Neural cell (in vitro differentiated cells): ENCODE results near the gene POU6F2. TPM values are rescaled to one million over a fixed set of nuclear protein-coding genes. Genes with fewer than 3 reads are reported as not detected.

Experiments used
- H2AFZ ChIP-seq: fragments of 200-600, 300-800 bp; sonication (generic), shearing (Covaris generic); 2 replicates; pipeline ENCODE4 v1.6.0; 2014; ENCODE audit warnings: low read depth, mild to moderate bottlenecking, antibody characterized with exemption, low read length, moderate library complexity
- H3F3A ChIP-seq: fragments of 200-600 bp; shearing (Covaris generic); 2 replicates; pipeline ENCODE4 v1.6.1; 2016; ENCODE audit warnings: mild to moderate bottlenecking, moderate library complexity, mixed read lengths, antibody characterized with exemption, low read length; ENCODE audit not compliant: insufficient read depth, poor library complexity, severe bottlenecking
- H3K27ac ChIP-seq: fragments of 200-600, 300-800 bp; sonication (generic), shearing (Covaris generic); 2 replicates; pipeline ENCODE4 v1.5.1; 2014; ENCODE audit warnings: mild to moderate bottlenecking, low read length, moderate library complexity
- H3K27me3 ChIP-seq: fragments of 300-800, 200-600 bp; sonication (generic), shearing (Covaris generic); 2 replicates; pipeline ENCODE4 v1.6.0; 2014; ENCODE audit warnings: mild to moderate bottlenecking, low read depth, low read length, moderate library complexity; ENCODE audit not compliant: insufficient read depth
- H3K36me3 ChIP-seq: fragments of 300-800, 200-600 bp; sonication (generic), shearing (Covaris generic); 2 replicates; pipeline ENCODE4 v1.5.1; 2014; ENCODE audit warnings: mild to moderate bottlenecking, antibody characterized with exemption, low read length, moderate library complexity; ENCODE audit not compliant: insufficient read depth
- H3K4me2 ChIP-seq: fragments of 300-800, 200-600 bp; sonication (generic), shearing (Covaris generic); 2 replicates; pipeline ENCODE4 v1.6.0; 2014; ENCODE audit warnings: mild to moderate bottlenecking, low read length
- H3K4me3 ChIP-seq: fragments of 300-800, 200-600 bp; sonication (generic), shearing (Covaris generic); 2 replicates; pipeline ENCODE4 v1.5.1; 2014; ENCODE audit warnings: mild to moderate bottlenecking, low read length, moderate library complexity
- H3K79me2 ChIP-seq: fragments of 200-600 bp; shearing (Covaris generic); replicated peaks from 2 replicates; pipeline ENCODE4 v1.6.0; 2014; ENCODE audit warnings: mild to moderate bottlenecking, low read length, moderate library complexity; ENCODE audit not compliant: insufficient read depth
- H3K9ac ChIP-seq: fragments of 300-800, 200-600 bp; sonication (generic), shearing (Covaris generic); 2 replicates; pipeline ENCODE4 v1.6.1; 2016; ENCODE audit warnings: mild to moderate bottlenecking, low read length, mixed read lengths
- H3K9me2 ChIP-seq: fragments of 200-600 bp; shearing (Covaris generic); 2 replicates; pipeline ENCODE4 v1.6.1; 2016; ENCODE audit warnings: mild to moderate bottlenecking, low read length, mixed read lengths; ENCODE audit not compliant: insufficient read depth
- H3K9me3 ChIP-seq: fragments of 200-600, 300-800 bp; sonication (generic), shearing (Covaris generic); 2 replicates; pipeline ENCODE4 v1.6.1; 2016; ENCODE audit warnings: mild to moderate bottlenecking, mixed run types, low read length, moderate library complexity, mixed read lengths
- H4K20me1 ChIP-seq: fragments of 200-600 bp; shearing (Covaris generic); 2 replicates; pipeline ENCODE4 v1.6.1; 2016; ENCODE audit warnings: mild to moderate bottlenecking, mixed run types; ENCODE audit not compliant: insufficient read depth
- CTCF ChIP-seq: fragments of 450-650 bp; IDR thresholded peaks from 2 replicates; pipeline ENCODE4 v1.5.1; 2014; ENCODE audit warnings: antibody characterized with exemption, mild to moderate bottlenecking, moderate library complexity; ENCODE audit not compliant: poor library complexity, severe bottlenecking
- EZH2 ChIP-seq: fragments of 200-600, 300-800 bp; shearing (Covaris generic), sonication (generic); IDR thresholded peaks from 2 replicates; pipeline ENCODE4 v1.6.1; 2014; ENCODE audit warnings: antibody characterized with exemption, low read length, borderline replicate concordance, mild to moderate bottlenecking; ENCODE audit not compliant: insufficient read depth, poor library complexity, severe bottlenecking
- MXI1 ChIP-seq: fragments of 450-650 bp; conservative IDR thresholded peaks from 2 replicates; pipeline ENCODE4 v1.6.1; 2014; ENCODE audit warnings: antibody characterized with exemption, mild to moderate bottlenecking; ENCODE audit not compliant: poor library complexity, severe bottlenecking
- POLR2AphosphoS5 ChIP-seq: IDR thresholded peaks from 2 replicates; pipeline ENCODE4 v1.6.1; 2012
- RAD21 ChIP-seq: fragments of 450-650 bp; conservative IDR thresholded peaks from 2 replicates; pipeline ENCODE4 v1.6.1; 2014; ENCODE audit warnings: antibody characterized with exemption, mild to moderate bottlenecking, moderate library complexity
- REST ChIP-seq: IDR thresholded peaks from 2 replicates; pipeline ENCODE4 v1.6.1; 2012; ENCODE audit warnings: borderline replicate concordance
- SMC3 ChIP-seq: fragments of 450-650 bp; conservative IDR thresholded peaks from 2 replicates; pipeline ENCODE4 v1.6.1; 2014; ENCODE audit warnings: antibody characterized with exemption, mild to moderate bottlenecking, moderate library complexity; ENCODE audit not compliant: poor library complexity
- TAF1 ChIP-seq: IDR thresholded peaks from 2 replicates; pipeline ENCODE4 v1.6.1; 2012; ENCODE audit warnings: low read depth
- polyA plus RNA-seq: library from polyadenylated mRNA; depleted of rRNA; stranded (reverse); fragments of >200 nt; gene quantifications from 2 replicates; pipeline ENCODE4 v1.2.3, GENCODE V29; 2014

The POU6F2 gene
- polyA plus RNA-seq, 1 donor from 2014 or later = 2.8 TPM

GRCh38 chr7:39084349-39084748, 106.6 kb downstream of the POU6F2 start:
- no peaks in the 10 kb centered on the region for H4K20me1 ChIP-seq
- H3K36me3 ChIP-seq = no peaks in the 10 kb centered on the region
- H3K9ac ChIP-seq = peak overlapping the region; percentile 45
- no peaks in the 10 kb centered on the region for H3K9me2 ChIP-seq
- TF ChIP-seq RAD21 (no peak), SMC3 (no peak), REST (no peak), TAF1 (no peak), MXI1 (no peak), CTCF (no peak)
- peak overlapping the region; percentile 68 for H3K4me2 ChIP-seq
- H3K4me3 ChIP-seq = peak overlapping the region; percentile 58
- no peaks in the 10 kb centered on the region for H3K9me3 ChIP-seq
- peaks cover 5% of the 10 kb centered on the region for H3F3A ChIP-seq
- H3K27me3 ChIP-seq = no peaks in the 10 kb centered on the region
- no peak overlapping the region for H2AFZ ChIP-seq
- H3K27ac ChIP-seq = peak overlapping the region; percentile 56
- no peaks in the 10 kb centered on the region for H3K79me2 ChIP-seq

- H3F3A ChIP-seq = peaks cover 5% of the 10 kb centered on the region
- H3K4me2 ChIP-seq = peak overlapping the region; percentile 68
- peak overlapping the region; percentile 58 for H3K4me3 ChIP-seq
- H3K9me2 ChIP-seq = no peaks in the 10 kb centered on the region
- peak overlapping the region; percentile 56 for H3K27ac ChIP-seq
- no peaks in the 10 kb centered on the region for H3K9me3 ChIP-seq
- H3K79me2 ChIP-seq = no peaks in the 10 kb centered on the region
- TF ChIP-seq REST (no peak), POLR2AphosphoS5 (no peak), RAD21 (no peak), EZH2 (no peak), MXI1 (no peak), SMC3 (no peak)
- no peak overlapping the region for H2AFZ ChIP-seq
- no peaks in the 10 kb centered on the region for H3K27me3 ChIP-seq
- no peaks in the 10 kb centered on the region for H3K36me3 ChIP-seq
- peak overlapping the region; percentile 45 for H3K9ac ChIP-seq
- H4K20me1 ChIP-seq = no peaks in the 10 kb centered on the region
Observed at GRCh38 chr7:39085189-39085588, 107.5 kb downstream of the POU6F2 start.
